Stomach (tissue), 4 donors: ENCODE data around the gene PHKA2.

Source experiments
- EP300 ChIP-seq: sonication (generic); formaldehyde crosslinking; IDR thresholded peaks from one replicate; pipeline ENCODE4 v1.6.1; 2017; ENCODE audit warnings: antibody characterized with exemption
- POLR2A ChIP-seq, 4 donors: fragments of 450-650 bp; IDR thresholded peaks; one replicate each; pipeline ENCODE4 v1.6.1; 2016; ENCODE audit warnings: antibody characterized with exemption in 4 of 4, control low read depth in 2 of 4, mild to moderate bottlenecking in 1 of 4, moderate library complexity in 1 of 4
- POLR2AphosphoS5 ChIP-seq, 3 donors: sonication (generic); formaldehyde crosslinking; IDR thresholded peaks; one replicate each; pipeline ENCODE4 v1.6.1; 2016; ENCODE audit warnings: antibody characterized with exemption in 3 of 3
- TF ChIP-seq, protein P1 (sequence below), 7 experiments: fragments of 450-650 bp in 4 of 7; fragments of 200-600 bp in 3 of 7; sonication (generic) in 3 of 7; IDR thresholded peaks; one replicate each; pipeline ENCODE4 v1.5.1; 2016 to 2019; ENCODE audit warnings: antibody characterized with exemption in 7 of 7, control low read depth in 2 of 7, mild to moderate bottlenecking in 1 of 7

DNA sequence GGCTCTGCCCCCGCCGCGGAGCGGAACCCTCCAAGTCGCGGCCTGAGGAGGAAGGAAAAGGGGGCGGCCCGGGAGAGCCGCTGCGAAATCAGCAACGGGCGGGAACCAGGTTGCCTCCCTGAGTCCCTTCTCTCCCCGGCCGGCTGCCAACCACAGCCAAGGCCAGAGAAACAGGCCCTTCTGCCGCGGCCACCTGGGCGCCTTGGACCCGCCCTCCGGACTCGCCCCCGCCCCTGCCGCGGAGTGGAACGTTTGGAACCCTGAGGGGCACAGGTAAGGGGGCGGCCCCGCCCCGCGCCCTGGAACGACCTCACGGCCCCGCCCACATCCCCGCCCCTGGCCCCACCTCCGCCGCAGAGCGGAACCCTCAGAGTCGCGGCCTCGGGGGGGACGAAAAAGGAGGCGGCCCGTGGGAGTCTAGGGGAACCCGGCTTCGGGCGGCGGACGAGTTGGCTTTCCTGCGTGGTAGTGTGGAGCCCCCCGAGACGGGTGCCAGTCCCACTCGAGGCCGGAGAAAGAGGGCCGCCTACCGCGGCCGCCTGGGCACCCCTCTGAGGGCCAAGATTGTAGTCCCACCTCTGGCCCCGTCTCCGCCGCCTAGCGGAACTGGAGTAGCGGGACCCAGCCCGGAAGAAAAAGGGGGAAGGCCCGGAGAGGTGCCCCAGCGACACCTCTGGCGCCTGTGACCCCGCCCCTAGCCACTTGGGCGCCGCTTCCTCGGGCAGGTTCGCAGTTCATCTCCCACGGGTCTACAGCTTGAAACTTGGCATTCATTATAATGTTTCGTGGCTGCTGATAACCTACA, 669 bp upstream of the PHKA2 start:
- TF ChIP-seq, protein P1, sequence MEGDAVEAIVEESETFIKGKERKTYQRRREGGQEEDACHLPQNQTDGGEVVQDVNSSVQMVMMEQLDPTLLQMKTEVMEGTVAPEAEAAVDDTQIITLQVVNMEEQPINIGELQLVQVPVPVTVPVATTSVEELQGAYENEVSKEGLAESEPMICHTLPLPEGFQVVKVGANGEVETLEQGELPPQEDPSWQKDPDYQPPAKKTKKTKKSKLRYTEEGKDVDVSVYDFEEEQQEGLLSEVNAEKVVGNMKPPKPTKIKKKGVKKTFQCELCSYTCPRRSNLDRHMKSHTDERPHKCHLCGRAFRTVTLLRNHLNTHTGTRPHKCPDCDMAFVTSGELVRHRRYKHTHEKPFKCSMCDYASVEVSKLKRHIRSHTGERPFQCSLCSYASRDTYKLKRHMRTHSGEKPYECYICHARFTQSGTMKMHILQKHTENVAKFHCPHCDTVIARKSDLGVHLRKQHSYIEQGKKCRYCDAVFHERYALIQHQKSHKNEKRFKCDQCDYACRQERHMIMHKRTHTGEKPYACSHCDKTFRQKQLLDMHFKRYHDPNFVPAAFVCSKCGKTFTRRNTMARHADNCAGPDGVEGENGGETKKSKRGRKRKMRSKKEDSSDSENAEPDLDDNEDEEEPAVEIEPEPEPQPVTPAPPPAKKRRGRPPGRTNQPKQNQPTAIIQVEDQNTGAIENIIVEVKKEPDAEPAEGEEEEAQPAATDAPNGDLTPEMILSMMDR (IDR thresholded peaks at IDR 0.05): peak in 5 of 7 experiments; percentile 17 to 60 (median 45)
- TF ChIP-seq POLR2A (IDR thresholded peaks at IDR 0.05) (no peak), EP300 (no peak), POLR2AphosphoS5 (IDR thresholded peaks at IDR 0.05) (peak in 2 of 3 donors; percentile 15 to 33)
